Measurements from ENCODE around the gene PALLD. TPM values are rescaled to one million over a fixed set of nuclear protein-coding genes. Genes with fewer than 3 reads are reported as not detected.

The PALLD gene
- total and polyA plus RNA-seq, 12 donors = 30.3 to 203 (median 90.5) TPM

DNA sequence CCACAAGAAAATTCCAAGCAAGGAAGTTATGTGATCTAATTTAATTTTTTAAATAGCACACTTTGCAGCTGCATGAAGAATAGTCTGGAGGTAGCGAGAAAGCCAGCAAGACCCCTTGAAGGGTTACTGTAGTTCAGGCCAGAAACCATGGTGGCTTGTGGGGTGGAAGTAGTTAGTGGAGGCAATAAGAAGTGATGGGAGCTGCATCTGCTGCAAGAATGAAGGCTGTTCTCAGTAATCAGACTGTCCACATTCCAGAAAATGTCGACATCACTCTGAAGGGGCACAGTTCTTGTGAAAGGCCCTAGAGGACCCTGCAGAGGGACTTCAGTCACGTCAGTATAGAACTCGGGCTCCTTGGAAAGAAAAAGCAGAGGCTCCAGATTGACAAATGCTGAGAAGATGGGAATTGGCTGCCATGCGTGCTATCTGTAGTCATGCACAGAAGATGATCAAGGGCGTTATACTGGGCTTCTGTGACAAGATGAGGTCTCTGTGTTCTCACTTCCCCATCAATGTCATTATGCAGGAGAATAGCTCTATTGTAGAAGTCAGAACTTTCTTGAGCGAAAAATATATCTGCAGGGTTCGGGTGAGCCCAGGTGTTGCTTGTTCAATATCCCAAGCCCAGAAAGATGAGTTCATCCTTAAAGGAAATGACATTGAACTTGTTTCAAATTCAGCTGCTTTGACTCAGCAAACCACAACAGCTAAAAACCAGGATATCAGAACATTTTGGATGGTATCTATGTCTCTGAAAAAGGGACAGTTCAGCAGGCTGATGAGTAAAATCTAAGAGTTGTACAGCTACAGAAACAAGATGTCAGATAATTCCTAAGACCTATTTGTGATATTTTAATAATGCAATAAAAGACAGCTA, 259.0 kb downstream of the PALLD start:
- DNase-seq = no peak
- H3K4me1 ChIP-seq (replicated peaks in 1 of 2) = no peaks in the 10 kb centered on the region
- no peaks in the 10 kb centered on the region for H3K27me3 ChIP-seq
- no peaks in the 10 kb centered on the region for H3K36me3 ChIP-seq (replicated peaks in 1 of 2)
- intact Hi-C loops (cut with DNase I) = no loop called here
- H3K9me3 ChIP-seq (replicated peaks in 1 of 3) = no peaks in the 10 kb centered on the region
- 77 to 83% (median 79%) methylated on average over 8 of the region's 8 CpGs for WGBS, 4 donors
- H3K4me3 ChIP-seq = no peak overlapping the region
- TF ChIP-seq, protein P1, sequence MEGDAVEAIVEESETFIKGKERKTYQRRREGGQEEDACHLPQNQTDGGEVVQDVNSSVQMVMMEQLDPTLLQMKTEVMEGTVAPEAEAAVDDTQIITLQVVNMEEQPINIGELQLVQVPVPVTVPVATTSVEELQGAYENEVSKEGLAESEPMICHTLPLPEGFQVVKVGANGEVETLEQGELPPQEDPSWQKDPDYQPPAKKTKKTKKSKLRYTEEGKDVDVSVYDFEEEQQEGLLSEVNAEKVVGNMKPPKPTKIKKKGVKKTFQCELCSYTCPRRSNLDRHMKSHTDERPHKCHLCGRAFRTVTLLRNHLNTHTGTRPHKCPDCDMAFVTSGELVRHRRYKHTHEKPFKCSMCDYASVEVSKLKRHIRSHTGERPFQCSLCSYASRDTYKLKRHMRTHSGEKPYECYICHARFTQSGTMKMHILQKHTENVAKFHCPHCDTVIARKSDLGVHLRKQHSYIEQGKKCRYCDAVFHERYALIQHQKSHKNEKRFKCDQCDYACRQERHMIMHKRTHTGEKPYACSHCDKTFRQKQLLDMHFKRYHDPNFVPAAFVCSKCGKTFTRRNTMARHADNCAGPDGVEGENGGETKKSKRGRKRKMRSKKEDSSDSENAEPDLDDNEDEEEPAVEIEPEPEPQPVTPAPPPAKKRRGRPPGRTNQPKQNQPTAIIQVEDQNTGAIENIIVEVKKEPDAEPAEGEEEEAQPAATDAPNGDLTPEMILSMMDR (IDR thresholded peaks at IDR 0.05) = no peak
- no peak for TF ChIP-seq POLR2A (IDR thresholded peaks at IDR 0.05)
- no peak overlapping the region for H3K27ac ChIP-seq

DNA sequence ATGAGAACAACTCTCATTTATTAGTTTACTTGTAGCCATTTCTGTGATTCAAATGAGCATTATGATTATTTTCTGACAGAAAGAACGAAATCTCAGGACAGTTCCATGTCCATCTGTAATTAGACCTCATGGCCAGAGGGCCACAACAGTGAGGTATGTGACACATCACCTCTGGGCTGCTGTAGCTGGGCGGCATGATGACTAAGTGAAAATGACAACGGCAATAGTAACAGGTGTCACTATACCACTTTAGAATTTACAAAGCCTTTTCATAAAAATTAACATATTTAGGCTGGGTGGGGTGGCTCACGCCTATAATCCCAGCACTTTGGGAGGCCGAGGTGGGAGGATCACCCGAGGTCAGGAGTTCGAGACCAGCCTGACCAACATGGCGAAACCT, 260.6 kb downstream of the PALLD start:
- Histone ChIP-seq H3K9me3 (replicated peaks in 1 of 3) (no peaks in the 10 kb centered on the region), H3K4me3 (no peak overlapping the region), H3K27ac (no peak overlapping the region), H3K36me3 (replicated peaks in 1 of 2) (no peaks in the 10 kb centered on the region), H3K4me1 (replicated peaks in 1 of 2) (no peaks in the 10 kb centered on the region), H3K27me3 (no peaks in the 10 kb centered on the region)
- intact Hi-C loops (cut with DNase I) = no loop called here
- TF ChIP-seq, protein P1 (IDR thresholded peaks at IDR 0.05) = no peak
- no peak for TF ChIP-seq POLR2A (IDR thresholded peaks at IDR 0.05)
- 83 to 92% (median 87%) methylated on average over 8 of the region's 8 CpGs for whole genome bisulfite sequencing, 4 donors
- DNase-seq = no peak

DNA sequence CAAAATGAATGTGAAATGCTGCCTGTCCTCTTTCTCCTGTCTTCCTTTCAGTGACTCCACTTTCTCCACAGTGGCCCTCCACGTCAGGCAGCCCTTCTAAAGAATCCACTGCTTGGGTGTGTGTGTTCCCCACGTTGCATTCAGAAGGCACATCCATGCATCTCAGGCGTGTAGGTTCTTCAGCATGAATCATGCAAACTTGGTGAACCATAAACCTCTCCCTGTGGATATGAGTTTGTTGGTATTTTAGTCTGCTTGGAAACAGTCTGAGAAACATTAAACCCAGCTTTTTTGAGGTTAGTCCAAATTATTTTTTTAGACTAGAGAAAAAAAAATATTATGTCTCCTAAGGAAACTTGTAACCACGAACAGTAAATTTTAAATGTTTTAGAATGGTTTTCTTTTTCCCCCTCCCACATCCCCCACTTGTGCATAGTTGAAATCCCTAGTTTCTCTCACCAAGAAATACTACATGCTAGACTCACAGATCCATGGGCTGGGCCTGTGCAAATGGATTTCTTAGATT, 261.6 kb downstream of the PALLD start:
- H3K27me3 ChIP-seq = no peaks in the 10 kb centered on the region
- DNase-seq = no peak
- H3K4me3 ChIP-seq = no peak overlapping the region
- TF ChIP-seq, protein P1 (IDR thresholded peaks at IDR 0.05) = no peak
- no peak for TF ChIP-seq POLR2A (IDR thresholded peaks at IDR 0.05)
- 51 to 62% (median 60%) methylated on average over 4 of the region's 4 CpGs for WGBS, 4 donors
- H3K27ac ChIP-seq = no peak overlapping the region
- H3K4me1 ChIP-seq (replicated peaks in 1 of 2) = no peaks in the 10 kb centered on the region
- H3K9me3 ChIP-seq (replicated peaks in 1 of 3) = no peaks in the 10 kb centered on the region
- H3K36me3 ChIP-seq (replicated peaks in 1 of 2) = no peaks in the 10 kb centered on the region
- intact Hi-C loops (cut with DNase I) = no loop called here

DNA sequence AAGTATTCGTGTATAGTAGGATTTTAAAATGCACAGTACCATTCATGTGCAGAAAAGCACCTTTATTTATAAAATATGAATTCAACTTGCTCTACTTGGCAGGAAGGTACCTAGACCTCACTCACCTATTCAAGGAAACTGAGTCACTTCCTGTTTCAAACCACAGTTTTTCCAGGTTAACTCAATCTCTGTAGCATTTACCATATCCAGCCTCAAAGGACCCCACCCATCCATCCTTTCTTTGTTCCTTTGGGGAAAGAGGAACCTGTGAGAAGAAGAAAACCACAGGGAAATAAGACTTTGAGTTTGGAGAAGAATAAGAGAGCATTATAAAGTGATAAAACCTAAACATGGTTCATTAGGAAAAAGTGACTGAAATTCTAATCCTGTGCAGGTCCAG, 262.5 kb downstream of the PALLD start:
- DNase-seq = no peak
- 70 to 94% (median 76%) methylated on average over 1 of the region's 1 CpG for WGBS, 4 donors
- no peaks in the 10 kb centered on the region for H3K9me3 ChIP-seq (replicated peaks in 1 of 3)
- no peak overlapping the region for H3K4me3 ChIP-seq
- no peaks in the 10 kb centered on the region for H3K36me3 ChIP-seq (replicated peaks in 1 of 2)
- H3K4me1 ChIP-seq (replicated peaks in 1 of 2) = no peaks in the 10 kb centered on the region
- H3K27ac ChIP-seq = no peak overlapping the region
- no peaks in the 10 kb centered on the region for H3K27me3 ChIP-seq
- TF ChIP-seq, protein P1 (IDR thresholded peaks at IDR 0.05) = no peak
- TF ChIP-seq POLR2A (IDR thresholded peaks at IDR 0.05) = no peak
- intact Hi-C loops (cut with DNase I) = no loop called here
